GM23248 (cell line): ENCODE results near the gene L3MBTL4. TPM values are rescaled to one million over a fixed set of nuclear protein-coding genes. Genes with fewer than 3 reads are reported as not detected.

ENCODE experiments used
- DNase-seq: peaks from one replicate; pipeline ENCODE4 v3.0.0-alpha.2; 2015
- H2AFZ ChIP-seq: fragments of 200-600 bp; sonication (generic); 2 replicates; pipeline ENCODE4 v1.6.1; 2016; ENCODE audit warnings: antibody characterized with exemption
- H3F3A ChIP-seq: fragments of 200-600 bp; sonication (generic); 2 replicates; pipeline ENCODE4 v1.6.1; 2016; ENCODE audit warnings: mild to moderate bottlenecking, antibody characterized with exemption, mixed run types; ENCODE audit not compliant: insufficient read depth
- H3K27ac ChIP-seq: fragments of 200-600 bp; sonication (generic); 2 replicates; pipeline ENCODE4 v1.5.1; 2016; ENCODE audit warnings: mild to moderate bottlenecking
- H3K27me3 ChIP-seq: fragments of 200-600 bp; sonication (generic); replicated peaks from 2 replicates; pipeline ENCODE4 v1.6.1; 2016; ENCODE audit warnings: mild to moderate bottlenecking; ENCODE audit not compliant: insufficient read depth
- H3K36me3 ChIP-seq: fragments of 200-600 bp; sonication (generic); 2 replicates; pipeline ENCODE4 v1.6.1; 2016; ENCODE audit warnings: low read depth, mild to moderate bottlenecking
- H3K4me1 ChIP-seq: fragments of 200-600 bp; sonication (generic); 2 replicates; pipeline ENCODE4 v1.6.1; 2016; ENCODE audit warnings: mild to moderate bottlenecking; ENCODE audit not compliant: insufficient read depth
- H3K4me2 ChIP-seq: fragments of 200-600 bp; sonication (generic); one replicate; pipeline ENCODE4 v1.6.1; 2016; ENCODE audit warnings: mild to moderate bottlenecking; ENCODE audit not compliant: unreplicated experiment
- H3K4me3 ChIP-seq: fragments of 200-600 bp; sonication (generic); 2 replicates; pipeline ENCODE4 v1.5.1; 2016; ENCODE audit warnings: mild to moderate bottlenecking
- H3K79me2 ChIP-seq: fragments of 200-600 bp; sonication (generic); 2 replicates; pipeline ENCODE4 v1.6.1; 2016; ENCODE audit warnings: mild to moderate bottlenecking; ENCODE audit not compliant: insufficient read depth
- H3K9ac ChIP-seq: fragments of 200-600 bp; sonication (generic); 2 replicates; pipeline ENCODE4 v1.6.1; 2016; ENCODE audit warnings: mild to moderate bottlenecking
- H3K9me2 ChIP-seq: fragments of 200-600 bp; sonication (generic); 2 replicates; pipeline ENCODE4 v1.6.1; 2016; ENCODE audit warnings: mixed run types, mild to moderate bottlenecking, moderate library complexity; ENCODE audit not compliant: insufficient read depth
- H3K9me3 ChIP-seq: fragments of 200-600 bp; sonication (generic); one replicate; pipeline ENCODE4 v1.6.1; 2017; ENCODE audit warnings: low read depth
- H4K20me1 ChIP-seq: fragments of 200-600 bp; sonication (generic); 2 replicates; pipeline ENCODE4 v1.6.0; 2016; ENCODE audit not compliant: insufficient read depth
- EZH2 ChIP-seq: fragments of 200-600 bp; sonication (generic); IDR thresholded peaks from 2 replicates; pipeline ENCODE4 v1.6.1; 2018; ENCODE audit warnings: antibody characterized with exemption, mild to moderate bottlenecking; ENCODE audit not compliant: insufficient read depth, poor library complexity, severe bottlenecking
- EZH2phosphoT487 ChIP-seq: fragments of 200-600 bp; sonication (generic); IDR thresholded peaks from 2 replicates; pipeline ENCODE4 v1.6.1; 2018; ENCODE audit warnings: antibody characterized with exemption, moderate library complexity, mild to moderate bottlenecking, low read depth; ENCODE audit not compliant: insufficient read depth
- WGBS, 2 experiments: methylation state at CpG; one replicate each; pipeline ENCODE4 v1.1.6; 2015 to 2017; ENCODE audit warnings: low lambda C conversion rate in 2 of 2, low coverage in 1 of 2; ENCODE audit errors: missing lambda C conversion rate in 2 of 2; 5-methylcytosine and 5-hydroxymethylcytosine counted together
- in situ Hi-C: fragments of 300-500 bp; cut with MboI; formaldehyde crosslinking; loops from 2 replicates; pipeline ENCODE4 v1.15.0; 2020
- polyA plus RNA-seq: library from polyadenylated mRNA; unstranded; fragments of >200 nt; fragmentation: Nextera tagmentation; extraction: Ambion mirVana; gene quantifications from 2 replicates; pipeline ENCODE4 v1.2.1, GENCODE V29; 2016
- total RNA-seq: library from RNA; depleted of rRNA; stranded (reverse); fragments of >200 nt; shearing (Covaris generic); gene quantifications from 2 replicates; pipeline ENCODE4 v1.2.3, GENCODE V29; 2014

Gene L3MBTL4
- total and polyA plus RNA-seq, 2 experiments from 2014 or later: not detected

DNA sequence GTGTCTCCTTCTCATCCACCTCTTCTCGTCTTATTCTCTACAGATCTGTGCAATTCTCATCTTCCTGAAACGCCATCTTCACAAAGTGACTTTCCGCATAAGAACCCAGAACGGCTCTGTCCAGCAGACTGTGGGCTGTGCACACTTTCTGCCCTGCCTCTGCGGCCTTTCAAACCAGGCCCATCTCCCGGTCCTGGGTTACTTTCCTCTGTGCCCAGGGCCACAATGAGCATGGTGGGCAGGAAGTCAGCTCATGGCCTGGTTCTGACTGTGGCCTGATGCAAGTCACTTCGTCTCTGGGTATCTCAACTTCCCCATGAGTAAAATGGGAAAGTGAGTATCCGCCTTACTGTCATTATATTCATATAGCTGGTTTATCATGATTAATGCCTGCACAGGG is 447.7 kb downstream of the L3MBTL4 start:
- Histone ChIP-seq H3K9ac (no peak overlapping the region), H3K79me2 (no peaks in the 10 kb centered on the region), H3F3A (no peaks in the 10 kb centered on the region), H3K9me2 (no peaks in the 10 kb centered on the region), H4K20me1 (no peaks in the 10 kb centered on the region), H3K4me1 (no peaks in the 10 kb centered on the region), H3K9me3 (no peaks in the 10 kb centered on the region), H3K4me3 (no peak overlapping the region), H3K4me2 (no peak overlapping the region), H2AFZ (no peak overlapping the region), H3K27ac (no peak overlapping the region), H3K36me3 (no peaks in the 10 kb centered on the region), H3K27me3 (peaks cover 16% of the 10 kb centered on the region)
- DNase-seq: no peak
- in situ Hi-C loops: no loop called here
- TF ChIP-seq EZH2phosphoT487 (no peak), EZH2 (no peak)
- 90 to 91% methylated on average over 8 of the region's 8 CpGs for WGBS, 2 experiments

DNA sequence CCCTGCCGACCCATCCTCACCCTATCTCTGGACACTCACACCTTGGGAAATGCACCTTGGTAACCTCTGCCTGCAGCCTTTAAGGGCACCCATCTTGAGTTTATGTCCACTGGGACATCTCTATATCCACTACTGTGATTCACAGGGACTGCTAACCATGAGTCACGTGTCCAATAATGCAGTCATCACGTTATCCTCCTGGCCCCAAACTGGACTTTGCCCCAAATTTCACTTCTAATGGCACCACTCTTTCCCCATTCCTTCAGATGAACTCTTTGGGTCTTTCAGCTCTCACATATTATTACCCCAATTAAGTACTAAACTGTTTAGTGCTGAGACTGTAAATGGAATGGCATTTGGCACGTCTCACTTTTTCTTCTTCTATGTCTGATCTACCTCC is 448.2 kb downstream of the L3MBTL4 start:
- H2AFZ ChIP-seq: no peak overlapping the region
- peaks cover 11% of the 10 kb centered on the region for H3K27me3 ChIP-seq
- no peaks in the 10 kb centered on the region for H3K9me2 ChIP-seq
- TF ChIP-seq EZH2phosphoT487 (no peak), EZH2 (no peak)
- no peak overlapping the region for H3K4me2 ChIP-seq
- H3K4me3 ChIP-seq: no peak overlapping the region
- in situ Hi-C loops: no loop called here
- no peaks in the 10 kb centered on the region for H3K79me2 ChIP-seq
- H3K9me3 ChIP-seq: no peaks in the 10 kb centered on the region
- H3K9ac ChIP-seq: no peak overlapping the region
- H3F3A ChIP-seq: no peaks in the 10 kb centered on the region
- no peaks in the 10 kb centered on the region for H4K20me1 ChIP-seq
- WGBS, 2 experiments: 55 to 57% methylated on average over 4 of the region's 4 CpGs
- no peak overlapping the region for H3K27ac ChIP-seq
- DNase-seq: peak; percentile 38
- no peaks in the 10 kb centered on the region for H3K36me3 ChIP-seq
- no peaks in the 10 kb centered on the region for H3K4me1 ChIP-seq

DNA sequence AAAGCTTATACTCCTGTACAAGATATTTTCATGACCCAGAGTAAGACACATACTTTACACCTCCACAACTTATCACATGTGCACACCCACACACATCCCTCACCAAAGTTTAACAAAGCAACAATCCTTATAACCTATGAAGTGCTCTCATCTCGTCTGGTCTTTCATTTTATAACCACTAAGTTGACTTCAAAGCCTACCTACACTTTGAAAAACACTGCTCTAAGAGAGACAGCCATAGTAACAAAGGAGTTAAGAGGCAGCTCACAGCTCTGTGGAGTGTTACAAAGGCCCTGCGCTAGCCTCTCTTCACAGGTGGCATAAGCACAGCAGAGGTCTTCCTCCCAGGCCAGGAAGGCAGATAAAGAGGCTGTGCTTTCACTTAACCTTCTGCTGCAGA is 449.7 kb downstream of the L3MBTL4 start:
- in situ Hi-C loops: no loop called here
- TF ChIP-seq EZH2 (no peak), EZH2phosphoT487 (no peak)
- H3F3A ChIP-seq: no peaks in the 10 kb centered on the region
- 0 out of 2 replicates have a peak, but pooled peaks cover under 1% of the 10 kb centered on the region for H3K27me3 ChIP-seq
- no peak overlapping the region for H3K4me2 ChIP-seq
- no peak overlapping the region for H3K9ac ChIP-seq
- no peaks in the 10 kb centered on the region for H3K4me1 ChIP-seq
- no peak overlapping the region for H2AFZ ChIP-seq
- H3K9me3 ChIP-seq: no peaks in the 10 kb centered on the region
- no peak for DNase-seq
- H3K27ac ChIP-seq: no peak overlapping the region
- H3K4me3 ChIP-seq: no peak overlapping the region
- WGBS, 2 experiments: 61 to 63% methylated on average over 2 of the region's 2 CpGs
- H3K79me2 ChIP-seq: no peaks in the 10 kb centered on the region
- H3K36me3 ChIP-seq: no peaks in the 10 kb centered on the region
- no peaks in the 10 kb centered on the region for H3K9me2 ChIP-seq
- H4K20me1 ChIP-seq: no peaks in the 10 kb centered on the region

DNA sequence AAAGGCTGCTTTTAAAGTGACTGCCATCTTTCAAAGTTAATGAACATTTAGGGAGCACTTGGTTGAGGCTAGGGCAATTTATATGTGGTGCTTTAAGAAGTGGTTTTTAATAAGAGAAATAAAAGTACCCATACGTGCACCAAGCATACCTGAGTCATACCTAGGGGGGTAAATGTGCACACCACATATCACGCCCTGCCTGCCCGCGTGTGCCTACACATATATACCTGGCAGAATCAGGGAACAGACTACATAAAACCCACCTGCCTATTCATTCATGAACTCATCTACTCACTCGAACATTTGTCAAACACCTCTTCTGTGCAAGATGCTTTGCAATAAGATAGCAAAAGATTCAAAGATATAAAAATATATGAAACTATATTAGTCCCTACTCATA is 450.1 kb downstream of the L3MBTL4 start:
- Histone ChIP-seq H3K27ac (no peak overlapping the region), H3K36me3 (no peaks in the 10 kb centered on the region), H3K79me2 (no peaks in the 10 kb centered on the region), H3K9me3 (no peaks in the 10 kb centered on the region), H3K4me1 (no peaks in the 10 kb centered on the region), H3K4me3 (no peak overlapping the region), H3K9me2 (no peaks in the 10 kb centered on the region), H3K27me3 (no peaks in the 10 kb centered on the region), H2AFZ (no peak overlapping the region), H3K4me2 (no peak overlapping the region), H4K20me1 (no peaks in the 10 kb centered on the region), H3F3A (no peaks in the 10 kb centered on the region), H3K9ac (no peak overlapping the region)
- in situ Hi-C loops: no loop called here
- no peak for TF ChIP-seq EZH2
- no peak for TF ChIP-seq EZH2phosphoT487
- DNase-seq: no peak
- WGBS, 2 experiments: 66 to 73% methylated on average over 5 of the region's 5 CpGs

DNA sequence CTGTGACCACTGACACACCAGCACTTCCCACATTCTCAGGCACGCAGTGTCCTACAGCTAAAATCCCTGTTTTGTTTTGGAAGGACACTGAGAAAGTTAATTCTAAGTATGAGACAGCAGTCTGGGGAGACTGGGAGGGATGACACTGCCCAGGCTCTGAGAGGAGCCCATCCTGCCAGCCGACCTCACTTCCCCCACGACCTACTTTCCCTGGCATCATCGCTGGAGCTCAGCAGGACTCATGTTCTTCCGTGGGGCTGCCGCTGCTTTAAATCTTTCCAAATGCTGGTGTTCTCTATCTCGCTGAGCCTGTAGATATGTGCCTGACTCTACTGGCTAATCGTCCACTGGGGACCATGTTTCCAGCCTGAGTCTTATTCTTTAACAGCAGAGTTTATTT is 450.6 kb downstream of the L3MBTL4 start:
- Histone ChIP-seq H3K4me1 (no peaks in the 10 kb centered on the region), H3K4me3 (no peak overlapping the region), H4K20me1 (no peaks in the 10 kb centered on the region), H3K9me2 (no peaks in the 10 kb centered on the region), H3K36me3 (no peaks in the 10 kb centered on the region), H3F3A (no peaks in the 10 kb centered on the region), H3K9ac (no peak overlapping the region), H3K27me3 (no peaks in the 10 kb centered on the region; the same call in 1 of the 2 replicates), H3K9me3 (no peaks in the 10 kb centered on the region), H3K27ac (no peak overlapping the region), H2AFZ (no peak overlapping the region), H3K4me2 (no peak overlapping the region), H3K79me2 (no peaks in the 10 kb centered on the region)
- TF ChIP-seq EZH2 (no peak), EZH2phosphoT487 (no peak)
- in situ Hi-C loops: no loop called here
- 26 to 33% methylated on average over 8 of the region's 8 CpGs for WGBS, 2 experiments
- no peak for DNase-seq
